SKM-1 (cell line): ENCODE results near the gene SLC25A29.
"Not testable (repeated sequence)": the region's sequence is repeated elsewhere in the genome, so short reads cannot be mapped to it uniquely, and the experiment has no call there.

ENCODE experiments used
- DNase-seq: peaks from one replicate; lab custom pipeline; 2025; ENCODE audit not compliant: unreplicated experiment; lab: John Stamatoyannopoulos, UW

SLC25A29 gene

DNA sequence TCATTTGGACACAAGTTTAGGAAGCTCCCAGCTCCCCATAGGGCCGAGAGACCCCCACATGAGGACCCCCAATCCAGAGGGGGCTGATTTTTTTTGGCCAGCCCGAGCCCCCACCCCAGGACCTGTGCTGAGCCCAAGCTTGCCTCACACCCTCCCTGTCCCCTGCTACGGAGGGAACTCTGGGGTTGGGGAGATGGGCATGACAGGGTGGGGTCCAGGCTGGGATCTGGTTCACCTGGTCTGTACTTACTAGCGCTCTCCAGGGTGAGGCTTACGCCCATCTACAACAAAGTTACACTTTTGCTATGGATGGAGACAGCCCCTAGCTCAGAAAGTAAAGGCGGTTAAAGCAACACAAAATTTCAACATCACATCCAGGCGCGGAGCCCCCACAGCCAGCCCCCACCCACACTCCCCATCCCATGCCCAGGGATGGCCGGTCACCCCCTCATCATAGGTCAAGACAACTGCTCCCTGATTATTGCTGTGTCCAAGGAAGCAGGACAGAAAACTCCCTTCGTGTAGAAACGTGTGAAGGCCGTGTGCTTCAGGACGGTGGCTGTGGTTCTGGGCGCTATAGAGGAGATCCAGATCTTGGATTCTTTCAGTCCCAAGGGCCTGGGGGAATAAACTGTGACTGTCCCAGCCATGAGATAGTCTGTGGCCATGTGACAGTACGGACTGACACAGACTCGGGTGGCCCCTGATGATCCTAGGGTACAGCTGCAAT lies 10.7 kb downstream of the SLC25A29 start:
- DNase-seq: no peak

DNA sequence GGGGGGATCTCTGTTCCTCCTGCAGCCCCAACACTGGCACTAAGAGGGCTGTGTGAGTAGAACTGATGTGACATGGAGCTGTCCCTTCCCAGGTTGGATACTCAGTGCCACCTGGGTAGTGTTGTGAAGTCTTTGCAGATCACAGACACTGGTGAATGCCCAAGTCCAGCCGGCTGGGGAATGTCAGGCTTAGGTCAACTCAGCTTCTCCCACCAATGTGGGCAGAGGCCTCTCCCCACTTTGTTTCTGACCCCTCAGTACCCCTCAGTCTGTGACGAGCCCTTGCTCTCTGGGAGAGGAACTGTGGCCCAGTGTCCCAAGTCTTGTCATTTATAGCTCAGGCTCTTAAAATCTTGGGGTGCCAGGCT lies 11.3 kb downstream of the SLC25A29 start:
- DNase-seq: no peak

DNA sequence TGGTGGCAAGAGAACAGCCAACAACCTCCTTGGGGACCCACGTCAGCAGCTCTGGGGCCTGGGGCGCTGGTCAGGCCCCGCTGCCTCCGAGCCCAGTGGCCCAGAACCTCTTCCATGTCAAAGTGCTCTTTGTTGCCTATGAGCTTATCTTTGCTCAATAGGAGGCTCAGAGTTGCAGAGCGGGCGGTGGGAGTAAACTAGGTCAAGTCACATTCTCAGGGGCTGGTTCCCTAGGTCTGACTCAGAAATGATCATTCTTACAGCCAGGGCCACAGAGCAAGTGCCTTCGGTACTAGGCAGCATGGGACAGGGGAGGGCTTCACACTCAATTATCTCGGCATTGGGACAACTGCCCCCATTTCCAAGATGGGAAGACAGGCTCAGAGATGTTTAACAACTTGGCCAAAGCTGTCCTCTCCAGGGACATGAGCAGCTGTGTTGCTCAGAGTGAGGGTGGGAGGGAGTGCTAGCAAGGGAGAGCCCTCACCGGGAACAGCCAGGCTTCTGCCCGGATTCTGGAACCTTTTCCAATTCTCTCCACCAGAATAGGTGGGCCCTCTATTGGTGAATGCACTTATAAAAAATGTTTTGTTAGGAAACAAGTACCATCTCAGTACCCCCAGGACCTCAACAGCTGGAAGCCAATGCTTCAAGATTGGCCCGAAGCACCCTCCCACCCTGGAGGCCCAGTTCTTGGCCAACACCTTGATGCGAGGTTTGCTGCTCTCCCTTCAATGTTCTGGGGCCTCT lies 11.9 kb downstream of the SLC25A29 start:
- DNase-seq: no peak

DNA sequence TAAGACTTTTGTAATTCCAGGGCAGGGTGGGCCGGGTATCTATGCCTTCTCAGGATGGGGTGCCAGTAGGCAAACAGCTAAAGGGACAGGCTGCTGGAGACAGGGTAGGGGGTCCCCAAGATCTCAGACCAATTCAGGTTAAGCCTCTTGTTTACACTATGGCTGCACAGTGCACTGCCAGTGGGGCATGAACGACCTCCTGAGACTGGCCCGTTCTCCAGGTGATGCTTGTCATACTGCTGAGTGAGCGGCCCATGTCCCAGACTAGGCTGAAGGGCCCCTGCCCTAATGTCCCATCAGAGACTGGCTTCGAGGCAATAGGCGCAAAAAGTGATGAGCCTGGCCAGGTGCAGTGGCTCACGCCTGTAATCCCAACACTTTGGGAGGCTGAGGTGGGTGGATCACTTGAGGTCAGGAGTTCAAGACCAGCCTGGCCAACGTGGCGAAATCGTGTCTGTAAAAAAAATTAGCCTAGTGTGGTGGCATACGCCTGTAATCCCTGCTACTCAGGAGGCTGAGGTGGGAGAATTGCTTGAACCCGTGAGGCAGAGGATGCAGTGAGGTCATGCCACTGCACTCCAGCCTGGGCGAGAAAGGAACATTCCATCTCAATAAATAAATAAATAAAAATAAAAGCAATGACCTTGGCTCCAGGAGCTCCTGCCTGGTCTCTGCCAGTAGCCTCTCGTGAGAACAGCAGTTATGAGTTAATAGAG lies 12.6 kb downstream of the SLC25A29 start:
- no peak for DNase-seq

DNA sequence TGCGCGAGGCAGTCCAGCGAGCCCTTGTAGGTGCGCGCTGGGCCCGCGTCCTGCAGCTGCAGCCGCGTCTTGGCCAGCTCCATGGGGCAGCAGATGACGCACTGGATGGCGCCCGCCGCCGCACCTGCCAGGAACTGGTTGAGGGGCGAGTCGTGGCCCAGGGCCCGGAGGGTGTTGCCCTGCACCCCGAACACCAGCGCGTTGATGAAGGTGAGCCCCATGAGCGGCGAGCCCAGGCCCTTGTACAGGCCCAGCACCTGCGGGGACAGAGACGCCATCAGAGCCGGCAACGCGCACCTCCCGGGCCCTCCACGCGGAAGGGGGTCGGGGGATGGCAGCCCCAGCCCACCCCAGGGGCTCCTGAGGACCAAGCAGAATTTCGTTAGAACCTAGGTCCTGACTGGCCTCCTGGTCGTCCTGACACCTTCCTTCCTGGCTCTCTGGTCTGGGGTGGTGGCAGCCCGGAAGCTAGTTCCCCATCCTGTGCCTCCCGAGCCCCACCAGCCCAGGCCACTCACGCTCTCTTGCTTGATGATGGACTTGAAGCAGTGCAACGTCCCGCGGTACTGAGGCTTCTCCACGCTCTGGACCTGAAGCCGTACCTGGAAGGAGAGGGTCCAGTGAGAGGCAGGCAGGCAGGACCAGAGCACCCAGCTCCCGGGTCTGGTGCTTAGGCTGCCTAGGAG lies 13.3 kb downstream of the SLC25A29 start:
- no peak for DNase-seq

DNA sequence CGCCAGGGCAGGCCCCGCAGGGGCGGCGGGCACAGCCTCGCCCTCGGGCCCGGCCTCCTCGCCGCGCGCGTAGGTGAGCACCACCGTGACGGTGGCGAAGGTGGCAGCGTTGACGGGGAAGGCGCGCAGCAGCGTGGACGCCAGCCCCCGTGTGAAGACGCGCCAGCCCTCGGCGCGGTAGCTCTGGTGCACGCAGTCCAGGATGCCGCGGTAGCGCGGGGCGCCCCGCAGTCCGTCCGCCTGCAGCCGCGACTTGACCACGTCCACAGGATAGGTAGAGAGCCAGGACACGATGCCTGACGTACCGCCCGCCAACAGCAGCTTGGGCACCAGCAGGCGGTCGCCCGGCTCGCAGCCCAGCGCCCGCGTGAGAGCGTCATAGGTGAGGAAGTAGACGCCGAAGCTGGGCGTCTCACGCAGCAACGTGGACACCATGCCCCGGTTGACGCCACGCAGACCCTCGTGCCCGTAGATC lies 13.9 kb downstream of the SLC25A29 start:
- DNase-seq: no peak

DNA sequence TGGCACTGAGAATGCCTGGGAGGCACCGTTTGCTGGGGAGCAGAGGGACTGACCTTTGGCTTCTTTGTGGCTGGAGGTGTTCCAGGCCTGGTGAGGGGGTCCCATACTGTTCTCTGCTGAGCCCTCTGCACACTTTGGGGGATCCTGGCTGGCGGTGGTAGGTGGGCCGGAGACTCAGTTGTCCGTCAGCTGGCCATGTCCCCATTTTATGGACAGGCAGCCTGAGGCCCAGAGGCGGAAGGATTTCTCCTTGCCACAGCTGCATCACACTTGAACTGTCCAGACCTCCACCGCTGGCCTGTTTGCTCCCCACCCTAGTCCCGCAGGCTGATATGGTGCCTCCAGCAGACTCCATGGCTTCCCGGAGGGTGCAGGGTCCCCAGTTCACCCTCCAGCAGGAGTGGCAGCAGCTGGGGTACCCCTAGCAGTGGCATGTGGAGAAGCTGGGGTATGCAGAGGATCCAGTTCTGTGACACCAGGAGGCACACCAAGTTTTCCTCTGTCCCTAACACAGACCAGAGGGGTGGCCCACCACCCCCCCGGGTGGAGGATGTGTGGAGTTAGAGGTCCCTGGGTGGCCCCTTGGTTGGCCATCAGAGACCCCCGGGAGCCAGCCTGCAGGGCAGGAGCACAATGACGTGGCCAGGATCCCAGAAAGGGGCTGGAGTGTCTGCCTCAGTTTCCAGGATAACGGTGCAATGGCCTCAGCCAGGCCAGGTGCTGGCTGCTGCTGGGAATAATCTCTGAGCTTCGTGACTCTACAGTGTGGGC lies 14.8 kb downstream of the SLC25A29 start:
- no peak for DNase-seq

DNA sequence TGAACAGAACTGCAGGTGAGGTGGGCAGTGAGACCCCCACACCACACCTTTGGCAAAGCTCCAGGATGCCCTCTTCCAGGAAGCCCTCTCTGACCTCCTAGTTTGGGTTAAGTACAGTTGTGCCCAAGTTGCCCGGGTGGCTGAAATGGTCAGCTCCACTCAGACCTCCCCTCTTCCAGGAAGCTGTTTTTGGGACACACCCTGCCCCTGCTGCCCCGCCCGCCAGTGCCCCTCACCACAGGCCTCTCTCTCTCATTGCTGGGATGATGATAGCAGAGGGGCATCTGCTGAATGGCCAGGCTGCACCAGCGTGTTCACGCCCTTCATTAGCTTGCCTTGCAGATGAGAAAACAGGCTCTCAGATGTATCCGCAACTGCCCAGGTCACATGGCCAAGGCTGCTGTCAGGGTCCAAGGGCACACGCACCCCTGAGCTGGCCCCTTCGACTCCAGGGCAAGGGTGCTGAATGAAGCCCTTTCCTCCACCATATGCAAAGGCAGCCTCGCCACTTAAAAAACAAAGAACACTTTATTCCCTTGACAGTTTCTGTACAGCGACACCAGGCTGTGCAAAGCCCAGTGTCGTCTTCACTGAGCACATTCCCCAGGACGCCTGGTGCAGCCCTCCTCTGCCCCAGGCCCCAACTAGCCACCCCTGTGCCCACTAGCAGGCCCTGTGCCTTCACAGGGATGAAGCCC lies 15.5 kb downstream of the SLC25A29 start:
- DNase-seq: no peak

DNA sequence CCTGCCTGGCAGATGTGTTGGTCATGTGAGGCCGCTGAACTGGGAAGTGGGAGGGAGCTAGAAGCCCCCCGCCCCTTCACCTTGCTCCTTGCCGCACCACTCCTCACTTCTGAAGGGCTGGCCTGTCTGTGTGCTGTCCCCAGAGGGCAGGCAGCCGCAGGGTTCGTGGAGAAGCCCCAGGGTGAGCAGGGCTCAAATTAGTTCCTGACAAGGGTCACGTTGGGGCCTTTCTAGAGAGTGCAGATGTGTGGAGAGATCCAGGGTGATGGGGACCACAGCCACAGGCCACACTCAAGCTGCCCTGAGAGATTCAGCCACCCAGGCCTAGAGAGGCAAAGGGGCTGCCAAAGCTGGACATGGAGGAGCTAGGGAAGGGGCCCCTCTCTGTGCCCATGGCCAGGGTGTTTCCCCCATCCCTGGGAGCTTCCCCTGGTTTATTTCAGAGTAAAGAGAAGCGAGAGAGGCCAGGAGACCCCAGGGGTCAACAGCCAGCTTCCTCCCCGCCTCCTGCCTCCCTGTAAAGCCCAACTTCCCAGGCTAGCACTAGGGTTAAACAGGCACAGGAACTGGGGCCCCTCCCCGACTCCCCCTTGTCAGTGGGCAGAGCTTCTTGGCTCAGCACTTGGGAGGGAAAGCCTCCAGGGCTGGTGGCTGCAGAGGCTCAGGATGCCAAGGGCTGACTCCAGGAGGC lies 16.2 kb downstream of the SLC25A29 start:
- DNase-seq: no peak

DNA sequence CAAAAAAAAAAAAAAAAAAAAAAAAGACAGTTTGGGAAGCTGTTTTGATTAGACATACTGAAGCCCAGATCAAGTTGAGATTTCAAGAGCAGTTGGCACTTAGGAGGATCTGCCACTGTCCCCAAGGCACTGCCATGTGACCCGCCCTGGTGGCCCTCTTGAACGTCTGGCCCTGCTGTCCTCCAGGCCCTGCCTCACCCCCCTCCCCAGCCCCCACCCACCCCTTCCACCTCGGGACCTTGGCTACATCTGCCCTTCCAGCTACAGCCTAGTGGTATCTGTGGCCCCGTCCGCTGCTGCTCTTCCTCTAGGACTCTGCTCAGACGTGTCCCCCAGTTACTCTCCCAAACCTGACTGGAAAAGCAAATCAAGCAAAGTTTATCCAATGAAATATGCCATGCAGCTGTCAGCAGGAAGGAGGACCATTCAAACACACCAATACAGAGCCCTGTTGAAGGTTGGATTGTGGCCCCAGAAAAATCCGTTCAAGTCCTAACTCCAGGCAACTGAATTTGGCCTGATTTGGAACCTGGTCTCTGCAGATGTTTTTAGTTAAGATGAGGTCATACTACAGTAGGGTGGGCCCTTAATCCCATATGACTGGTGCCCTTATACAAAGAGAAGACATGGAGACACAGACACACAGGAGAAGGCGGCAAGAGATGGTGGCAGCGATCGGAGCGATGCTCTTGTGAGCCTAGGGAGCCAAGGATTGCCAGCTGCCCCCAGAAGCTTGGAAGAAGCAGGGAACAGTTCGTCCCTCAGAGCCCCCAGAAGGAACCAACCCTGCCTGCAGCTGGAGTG lies 17.7 kb downstream of the SLC25A29 start:
- no peak for DNase-seq

DNA sequence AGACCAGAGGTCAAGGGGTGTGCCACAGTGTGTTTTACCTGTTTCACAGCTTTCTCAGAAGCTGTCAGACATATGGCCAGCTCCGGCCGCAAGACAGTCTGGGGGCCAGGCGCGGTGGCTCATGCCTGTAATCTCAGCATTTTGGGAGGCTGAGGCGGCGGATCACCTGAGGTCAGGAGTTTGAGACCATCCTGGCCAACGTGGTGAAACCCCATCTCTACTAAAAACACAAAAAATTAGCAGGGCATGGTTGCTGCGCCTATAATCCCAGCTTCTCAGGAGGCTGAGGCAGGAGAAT lies 18.3 kb downstream of the SLC25A29 start:
- DNase-seq: not testable (repeated sequence)

DNA sequence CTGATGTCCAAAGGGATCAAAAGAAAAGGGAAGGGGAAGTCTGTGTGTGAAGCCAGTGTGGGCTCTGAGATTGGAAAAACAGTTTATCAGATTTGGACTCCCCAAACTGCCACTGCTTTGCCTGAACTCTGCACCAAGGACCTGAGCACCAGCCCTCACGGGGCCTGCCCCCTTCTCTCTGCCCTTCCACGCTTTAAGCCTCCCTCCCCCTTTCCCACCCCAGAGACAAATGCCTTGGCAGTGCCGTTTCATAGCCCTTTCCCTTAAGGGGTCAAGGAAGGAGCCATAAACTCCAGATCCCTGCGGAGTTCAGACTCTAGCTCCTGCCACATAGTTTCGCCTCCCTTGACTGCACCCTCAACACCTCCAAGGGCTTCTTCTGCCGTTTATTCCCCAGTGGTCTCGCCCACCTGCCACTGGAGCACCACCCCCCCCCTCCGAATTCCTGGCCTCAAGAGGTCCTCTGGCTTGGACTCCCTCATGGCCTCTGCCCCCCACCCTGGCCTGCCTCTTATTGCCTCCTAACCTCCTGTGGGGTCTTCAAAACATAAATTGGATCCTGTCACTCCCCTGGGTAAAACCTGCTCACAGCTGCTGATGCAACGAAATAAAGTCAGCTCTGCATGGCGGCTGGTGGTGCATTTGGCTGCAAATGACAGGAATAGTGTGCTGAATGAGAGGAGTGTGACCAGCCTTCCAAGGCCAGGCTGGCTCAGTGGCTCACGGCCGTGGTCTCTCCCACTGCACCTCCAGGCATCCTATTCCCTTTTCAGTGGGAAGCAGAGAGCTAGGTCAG lies 18.8 kb downstream of the SLC25A29 start:
- no peak for DNase-seq

DNA sequence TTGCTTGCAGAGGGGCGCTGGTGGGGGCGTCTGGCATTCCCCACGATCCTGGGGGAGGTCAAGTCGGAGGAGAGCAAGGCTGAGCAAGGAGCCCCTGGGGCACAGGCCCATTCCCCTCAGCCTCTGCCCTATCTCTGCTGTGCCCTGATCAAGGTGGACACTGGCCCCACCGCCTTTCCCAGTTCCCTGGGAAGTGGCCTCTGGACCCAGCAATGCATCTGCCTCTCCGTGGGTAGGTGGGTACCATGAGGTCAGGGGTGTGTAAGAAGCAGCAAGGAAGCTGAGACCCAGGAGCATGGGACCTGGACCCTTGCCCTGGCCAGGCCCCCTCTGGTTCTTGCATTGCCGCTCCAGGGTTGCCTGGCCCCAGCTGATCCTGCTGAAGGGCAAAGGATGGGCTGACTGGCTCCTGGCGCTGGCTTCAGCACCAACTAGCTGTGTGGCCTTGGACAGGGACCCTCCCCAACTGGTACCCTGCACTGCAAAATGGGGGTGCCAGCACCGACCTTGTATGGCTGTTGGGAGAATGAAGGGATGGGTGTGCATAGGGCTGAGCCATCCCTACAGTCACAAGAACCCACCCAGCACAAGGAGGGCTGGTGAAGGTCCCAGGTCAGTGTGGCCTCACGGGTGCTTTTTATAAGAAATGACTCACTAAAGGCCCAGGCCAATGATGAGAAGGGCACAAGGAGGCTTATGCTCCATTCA lies 19.6 kb downstream of the SLC25A29 start:
- no peak for DNase-seq

DNA sequence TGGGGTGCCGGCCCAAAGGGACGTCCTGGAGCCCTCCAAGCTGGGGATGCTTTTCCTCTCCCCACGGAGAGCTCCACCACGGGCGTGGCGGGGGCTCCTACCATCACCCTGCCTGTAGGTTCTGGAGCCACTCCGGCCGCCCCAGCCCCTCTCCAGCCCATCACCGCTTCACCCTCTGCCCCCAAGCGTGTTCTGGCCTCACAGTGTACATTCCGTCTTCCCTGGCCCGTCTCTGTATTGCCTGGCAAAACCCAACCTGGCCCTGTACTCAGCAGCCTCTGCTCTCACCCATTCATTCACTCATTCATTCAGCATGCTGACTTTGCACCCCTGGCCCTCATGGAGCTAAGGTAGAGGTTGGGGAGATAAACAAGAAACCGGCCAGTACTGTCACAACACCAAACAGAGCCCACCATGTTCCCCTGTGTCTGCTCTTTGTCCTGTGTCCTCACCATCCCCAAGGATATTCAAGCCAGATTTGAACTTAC lies 20.3 kb downstream of the SLC25A29 start:
- DNase-seq: no peak

DNA sequence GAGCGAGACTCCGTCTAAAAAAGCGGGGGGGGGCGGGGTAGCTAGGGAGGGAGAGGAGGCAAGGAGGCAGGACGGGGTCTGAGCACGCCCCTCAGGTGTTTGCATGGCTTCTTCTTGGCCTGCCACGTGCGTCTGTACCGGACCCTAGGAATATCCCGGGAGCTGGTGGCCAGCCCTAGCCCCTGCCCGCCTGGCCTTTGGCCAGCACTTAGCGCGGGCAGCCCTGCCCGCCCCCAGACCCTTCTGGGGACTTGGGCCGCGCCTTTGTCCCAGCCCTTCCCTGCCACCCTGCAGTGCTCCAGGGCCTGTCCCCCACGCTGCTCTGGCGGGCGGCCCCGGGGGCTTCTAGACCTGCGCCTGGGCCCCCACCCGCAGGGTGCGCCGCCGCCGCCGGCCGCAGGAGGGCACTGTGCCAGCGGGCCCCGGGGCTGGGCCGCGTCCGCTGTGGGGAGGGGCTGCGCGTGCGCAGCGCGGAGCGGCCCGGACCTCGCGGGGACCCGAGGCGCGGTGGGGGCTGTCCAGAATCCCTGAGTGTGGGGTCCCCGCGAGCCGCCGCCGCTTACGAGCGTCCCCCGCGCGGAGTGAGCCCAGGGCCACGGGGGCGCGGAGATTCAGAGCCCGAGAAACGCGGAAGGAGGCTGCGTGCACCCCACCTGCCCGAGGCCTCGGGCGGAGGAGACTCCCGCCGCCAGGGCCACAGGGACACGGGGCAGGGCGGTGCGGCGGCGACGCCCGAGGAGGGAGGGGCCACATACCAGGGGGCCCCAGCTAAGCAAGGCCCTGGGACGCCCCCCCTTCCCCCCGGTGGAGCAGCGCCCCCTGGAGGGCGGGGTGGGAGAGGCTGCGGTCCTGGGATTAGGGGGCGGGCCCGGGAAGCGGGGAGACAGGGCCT lies 21.0 kb downstream of the SLC25A29 start:
- DNase-seq: no peak
